ENCODE measurements around the gene HEY2. TPM values are rescaled to one million over a fixed set of nuclear protein-coding genes. Genes with fewer than 3 reads are reported as not detected.

HEY2 gene
- total RNA-seq, 1 experiment from 2014 or later, result not detected

GRCh38 chr6:125707615-125708243, 41.7 kb upstream of the HEY2 start:
- no peaks in the 10 kb centered on the region for H3F3A ChIP-seq (ENCODE audit: low read length, unreplicated experiment)
- H3K4me1 ChIP-seq (ENCODE audit: insufficient read depth, low read length), result no peaks in the 10 kb centered on the region
- no peak overlapping the region for H3K4me2 ChIP-seq (ENCODE audit: low read length)
- POLR2A ChIA-PET (ENCODE audit: unreplicated experiment), result no interaction called here
- H3K9ac ChIP-seq (ENCODE audit: low read length), result no peak overlapping the region
- H3K9me2 ChIP-seq (replicated peaks; ENCODE audit: low read length), result no peaks in the 10 kb centered on the region
- CTCF ChIA-PET, result no interaction called here
- no peak overlapping the region for H3K4me3 ChIP-seq (ENCODE audit: low read length)
- intact Hi-C loops (cut with micrococcal nuclease), result no loop called here
- no peaks in the 10 kb centered on the region for H3K9me3 ChIP-seq (ENCODE audit: low read length)
- H2AFZ ChIP-seq (ENCODE audit: low read length), result no peak overlapping the region
- H4K20me1 ChIP-seq (ENCODE audit: low read length), result no peaks in the 10 kb centered on the region
- DNase-seq, result no peak
- no peaks in the 10 kb centered on the region for H3K36me3 ChIP-seq (ENCODE audit: low read depth, low read length)
- no peak overlapping the region for H3K27ac ChIP-seq (ENCODE audit: low read length)
- no peak for ATAC-seq
- no peaks in the 10 kb centered on the region for H3K79me2 ChIP-seq (ENCODE audit: low read length)
- peaks cover 15% of the 10 kb centered on the region for H3K27me3 ChIP-seq (ENCODE audit: low read length)
- TF ChIP-seq EZH2phosphoT487 (IDR thresholded peaks at IDR 0.05; ENCODE audit: borderline replicate concordance, low read length), result no peak
- TF ChIP-seq, protein P1, sequence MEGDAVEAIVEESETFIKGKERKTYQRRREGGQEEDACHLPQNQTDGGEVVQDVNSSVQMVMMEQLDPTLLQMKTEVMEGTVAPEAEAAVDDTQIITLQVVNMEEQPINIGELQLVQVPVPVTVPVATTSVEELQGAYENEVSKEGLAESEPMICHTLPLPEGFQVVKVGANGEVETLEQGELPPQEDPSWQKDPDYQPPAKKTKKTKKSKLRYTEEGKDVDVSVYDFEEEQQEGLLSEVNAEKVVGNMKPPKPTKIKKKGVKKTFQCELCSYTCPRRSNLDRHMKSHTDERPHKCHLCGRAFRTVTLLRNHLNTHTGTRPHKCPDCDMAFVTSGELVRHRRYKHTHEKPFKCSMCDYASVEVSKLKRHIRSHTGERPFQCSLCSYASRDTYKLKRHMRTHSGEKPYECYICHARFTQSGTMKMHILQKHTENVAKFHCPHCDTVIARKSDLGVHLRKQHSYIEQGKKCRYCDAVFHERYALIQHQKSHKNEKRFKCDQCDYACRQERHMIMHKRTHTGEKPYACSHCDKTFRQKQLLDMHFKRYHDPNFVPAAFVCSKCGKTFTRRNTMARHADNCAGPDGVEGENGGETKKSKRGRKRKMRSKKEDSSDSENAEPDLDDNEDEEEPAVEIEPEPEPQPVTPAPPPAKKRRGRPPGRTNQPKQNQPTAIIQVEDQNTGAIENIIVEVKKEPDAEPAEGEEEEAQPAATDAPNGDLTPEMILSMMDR (conservative IDR thresholded peaks at IDR 0.05; ENCODE audit: low read depth, low read length), result no peak
- TF ChIP-seq EZH2 (IDR thresholded peaks at IDR 0.05; ENCODE audit: low read length, unreplicated experiment), result no peak
- BruUV-seq (replicated peaks), result no TSS peak

- H3K4me3 ChIP-seq (ENCODE audit: low read length), result no peak overlapping the region
- no peaks in the 10 kb centered on the region for H4K20me1 ChIP-seq (ENCODE audit: low read length)
- H3K79me2 ChIP-seq (ENCODE audit: low read length), result no peaks in the 10 kb centered on the region
- no peak for DNase-seq
- H2AFZ ChIP-seq (ENCODE audit: low read length), result no peak overlapping the region
- no peaks in the 10 kb centered on the region for H3K9me2 ChIP-seq (replicated peaks; ENCODE audit: low read length)
- TF ChIP-seq EZH2phosphoT487 (IDR thresholded peaks at IDR 0.05; ENCODE audit: borderline replicate concordance, low read length) (no peak), EZH2 (IDR thresholded peaks at IDR 0.05; ENCODE audit: low read length, unreplicated experiment) (no peak)
- TF ChIP-seq, protein P1 (conservative IDR thresholded peaks at IDR 0.05; ENCODE audit: low read depth, low read length), result no peak
- H3K36me3 ChIP-seq (ENCODE audit: low read depth, low read length), result no peaks in the 10 kb centered on the region
- H3K27ac ChIP-seq (ENCODE audit: low read length), result no peak overlapping the region
- H3K4me1 ChIP-seq (ENCODE audit: insufficient read depth, low read length), result no peaks in the 10 kb centered on the region
- no peak overlapping the region for H3K9ac ChIP-seq (ENCODE audit: low read length)
- CTCF ChIA-PET, result no interaction called here
- no peak for ATAC-seq
- H3K27me3 ChIP-seq (ENCODE audit: low read length), result peaks cover 15% of the 10 kb centered on the region
- no TSS peak for BruUV-seq (replicated peaks)
- no peaks in the 10 kb centered on the region for H3F3A ChIP-seq (ENCODE audit: low read length, unreplicated experiment)
- H3K4me2 ChIP-seq (ENCODE audit: low read length), result no peak overlapping the region
- POLR2A ChIA-PET (ENCODE audit: unreplicated experiment), result no interaction called here
- intact Hi-C loops (cut with micrococcal nuclease), result no loop called here
- no peaks in the 10 kb centered on the region for H3K9me3 ChIP-seq (ENCODE audit: low read length)
Measured at GRCh38 chr6:125711013-125711675, 38.3 kb upstream of the HEY2 start.

GRCh38 chr6:125714441-125715090, 34.9 kb upstream of the HEY2 start:
- Histone ChIP-seq H3K4me2 (ENCODE audit: low read length) (no peak overlapping the region), H3K9me2 (replicated peaks; ENCODE audit: low read length) (no peaks in the 10 kb centered on the region), H3K27ac (ENCODE audit: low read length) (no peak overlapping the region), H3K9me3 (ENCODE audit: low read length) (no peaks in the 10 kb centered on the region), H3F3A (ENCODE audit: low read length, unreplicated experiment) (no peaks in the 10 kb centered on the region), H3K4me3 (ENCODE audit: low read length) (no peak overlapping the region), H3K27me3 (ENCODE audit: low read length) (no peaks in the 10 kb centered on the region), H3K9ac (ENCODE audit: low read length) (no peak overlapping the region), H3K4me1 (ENCODE audit: insufficient read depth, low read length) (no peaks in the 10 kb centered on the region), H2AFZ (ENCODE audit: low read length) (no peak overlapping the region), H3K79me2 (ENCODE audit: low read length) (no peaks in the 10 kb centered on the region), H4K20me1 (ENCODE audit: low read length) (no peaks in the 10 kb centered on the region), H3K36me3 (ENCODE audit: low read depth, low read length) (no peaks in the 10 kb centered on the region)
- TF ChIP-seq, protein P1 (conservative IDR thresholded peaks at IDR 0.05; ENCODE audit: low read depth, low read length), result no peak
- TF ChIP-seq EZH2phosphoT487 (IDR thresholded peaks at IDR 0.05; ENCODE audit: borderline replicate concordance, low read length) (no peak), EZH2 (IDR thresholded peaks at IDR 0.05; ENCODE audit: low read length, unreplicated experiment) (no peak)
- no peak for DNase-seq
- ChIA-PET CTCF (no interaction called here), POLR2A (ENCODE audit: unreplicated experiment) (no interaction called here)
- intact Hi-C loops (cut with micrococcal nuclease), result no loop called here
- BruUV-seq (replicated peaks), result no TSS peak
- ATAC-seq, result no peak

Data from PC-3 (cell line).